Stimulated activated CD8-positive, alpha-beta memory T cell treated with anti-CD3 and anti-CD28 coated beads, Interleukin-15, amount 100 ng/mL, for 4 hours (primary cell): ENCODE data around the gene PI16.
"Not testable (repeated sequence)": the region's sequence is repeated elsewhere in the genome, so short reads cannot be mapped to it uniquely, and the experiment has no call there.

Source experiments
- DNase-seq, 2 donors: peaks; one replicate each; pipeline ENCODE4 v3.0.0-alpha.2; 2020; ENCODE audit warnings: low read depth in 2 of 2

The PI16 gene

GRCh38 chr6:36976007-36976264, 21.4 kb downstream of the PI16 start:
- DNase-seq: no peak

DNA sequence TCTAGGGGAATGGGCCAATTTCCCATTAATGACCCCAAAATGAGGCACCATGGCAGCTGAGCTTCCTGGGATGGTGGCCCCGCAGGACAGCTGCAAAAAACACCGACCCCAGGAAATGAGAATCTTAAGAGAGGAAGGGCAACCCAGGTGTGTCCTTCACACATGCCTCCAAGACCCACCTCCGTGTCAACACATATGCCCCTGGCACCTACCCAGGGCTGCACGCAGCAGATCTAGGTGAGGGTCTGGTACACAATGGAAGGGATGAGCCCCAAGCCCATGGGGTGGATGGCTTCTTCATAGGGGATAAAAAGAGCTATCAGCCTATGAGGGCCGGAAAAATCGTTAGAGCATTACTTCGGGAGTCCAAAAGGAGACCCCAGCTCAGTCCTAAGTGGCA, 22.0 kb downstream of the PI16 start:
- DNase-seq: no peak

- no peak for DNase-seq
Measured at GRCh38 chr6:36976931-36977330, 22.4 kb downstream of the PI16 start.

DNA sequence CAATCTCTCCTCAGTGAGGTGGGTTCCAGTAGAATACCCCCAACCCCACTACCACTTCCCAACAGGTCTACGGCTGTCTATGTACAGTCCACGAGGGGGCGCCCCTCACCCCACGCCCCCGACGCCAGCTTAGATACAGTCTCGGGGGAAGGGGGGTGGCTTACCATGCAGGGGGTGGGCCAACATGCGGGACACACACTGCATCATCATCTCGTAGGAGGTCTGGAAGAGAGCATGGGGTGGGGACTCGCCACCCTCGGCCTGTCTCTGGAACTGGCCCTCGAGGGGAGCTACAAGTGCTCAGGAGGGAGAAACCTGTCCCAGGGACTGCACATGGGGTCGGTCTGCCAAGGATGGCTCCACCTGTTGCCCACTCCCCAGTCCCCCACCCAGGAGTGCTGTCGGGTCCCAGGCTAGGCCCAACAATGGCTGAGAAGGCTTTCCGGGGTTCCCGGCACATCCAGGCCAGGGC, 23.0 kb downstream of the PI16 start:
- DNase-seq: no peak

GRCh38 chr6:36978421-36979346, 24.1 kb downstream of the PI16 start:
- no peak for DNase-seq

DNA sequence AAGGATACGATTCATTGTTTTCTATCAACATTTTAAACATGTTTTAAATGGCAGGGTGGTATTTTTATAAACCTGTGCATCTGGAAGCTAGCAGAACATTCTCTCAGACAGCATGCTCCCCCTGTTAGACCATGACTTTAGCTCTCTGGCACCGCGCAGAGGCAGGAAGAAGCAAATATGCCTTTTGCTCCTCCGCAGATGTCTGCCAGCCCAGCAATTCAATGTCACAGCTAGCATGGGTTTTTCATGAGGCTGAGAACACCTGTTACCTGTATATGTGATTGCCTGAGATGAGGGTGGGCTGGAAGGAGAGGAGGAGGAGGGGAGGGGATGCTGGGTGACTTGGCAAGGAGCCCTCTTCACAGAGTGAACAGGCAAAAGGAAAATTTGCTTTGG, 24.8 kb downstream of the PI16 start:
- no peak for DNase-seq

- DNase-seq: no peak
Measured at GRCh38 chr6:36980129-36980528, 25.6 kb downstream of the PI16 start.

- DNase-seq: no peak
Measured at GRCh38 chr6:36980876-36981619, 26.5 kb downstream of the PI16 start.

DNA sequence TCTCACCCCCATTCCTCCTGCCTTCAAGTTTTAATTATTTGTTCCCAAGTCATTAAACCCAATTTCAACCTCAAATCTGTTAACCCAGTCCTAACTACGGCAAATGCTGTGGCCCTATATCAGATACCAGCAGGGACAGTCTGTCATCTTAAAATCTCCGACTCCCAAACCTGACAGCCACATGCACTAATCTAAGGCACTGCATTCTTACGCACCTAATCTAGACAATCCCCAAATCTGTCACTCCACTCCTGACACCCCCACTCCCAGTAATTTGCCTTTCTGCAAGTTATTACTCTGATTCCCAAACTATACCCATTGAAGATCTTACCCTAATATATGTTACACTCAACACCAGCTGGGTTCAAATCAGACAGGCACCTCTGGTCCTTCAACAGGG, 29.0 kb downstream of the PI16 start:
- DNase-seq: no peak

DNA sequence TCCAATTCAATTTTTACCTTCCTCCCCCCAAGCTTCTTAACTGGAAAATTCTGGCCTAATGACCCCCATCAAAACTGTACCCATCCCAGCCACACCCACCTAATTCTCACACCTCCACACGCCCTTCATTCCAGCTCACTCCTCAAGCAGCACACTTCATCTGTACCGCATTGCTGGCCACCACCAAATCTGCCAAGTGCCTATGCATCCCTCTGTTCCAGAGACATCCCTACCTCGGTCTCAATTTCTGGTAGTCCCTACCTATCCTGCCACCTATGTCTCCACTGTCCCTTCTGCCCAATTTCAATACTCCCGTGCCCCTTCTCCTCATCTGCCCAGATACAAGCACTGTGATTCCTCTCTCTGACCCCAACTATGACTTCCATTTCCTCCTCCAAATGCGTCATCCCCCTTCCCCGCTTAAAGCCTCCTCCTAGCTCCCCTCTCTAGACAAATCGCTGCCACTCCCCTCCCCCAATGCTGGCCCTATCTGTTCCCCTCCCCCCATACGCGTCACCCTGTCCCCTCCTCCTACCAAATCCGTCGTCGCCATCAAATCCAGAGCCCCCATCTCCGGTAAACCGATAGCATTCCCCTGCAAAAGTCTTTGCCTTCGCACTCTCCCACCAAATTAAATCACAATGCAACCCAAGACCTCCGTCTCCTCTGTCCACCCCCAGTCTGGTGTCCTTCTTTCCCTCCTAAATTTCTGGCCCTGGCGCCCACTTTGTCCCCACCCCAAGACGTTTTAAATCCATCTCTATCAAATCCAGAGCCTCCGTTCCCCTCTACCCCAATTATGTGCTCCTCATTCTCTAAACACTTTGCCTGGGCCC, 30.3 kb downstream of the PI16 start:
- DNase-seq: peak in 1 of 2 donors; percentile 20

GRCh38 chr6:36985417-36985807, 30.9 kb downstream of the PI16 start:
- no peak for DNase-seq

- DNase-seq: peak; percentile 55 to 81
Measured at GRCh38 chr6:36985808-36986703, 31.5 kb downstream of the PI16 start, which contains the start of gene MTCH1. MTCH1 (minus strand) TSS chr6:36986196; CDS start chr6:36986173, 23 bp downstream.

- no peak for DNase-seq
Measured at GRCh38 chr6:36986704-36987047, 32.1 kb downstream of the PI16 start.

DNA sequence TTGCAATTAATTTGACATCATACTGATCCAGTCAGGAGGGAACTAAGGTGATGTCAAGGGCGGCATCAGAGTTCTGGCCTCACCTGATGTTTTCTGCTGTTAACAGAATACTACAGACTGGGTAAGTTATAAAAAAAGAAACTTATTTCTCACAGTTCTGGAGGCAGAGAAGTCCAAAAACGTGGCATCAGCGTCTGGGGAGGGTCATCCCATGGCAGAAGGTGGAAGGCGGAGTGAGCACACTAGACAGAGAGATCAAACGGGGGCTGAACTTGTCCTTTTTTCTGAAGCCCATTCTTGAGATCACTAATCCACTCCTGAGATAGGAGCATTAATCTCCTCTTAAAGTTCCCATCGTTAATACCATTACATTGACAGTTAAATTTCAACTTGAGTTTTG, 34.7 kb downstream of the PI16 start:
- no peak for DNase-seq

DNA sequence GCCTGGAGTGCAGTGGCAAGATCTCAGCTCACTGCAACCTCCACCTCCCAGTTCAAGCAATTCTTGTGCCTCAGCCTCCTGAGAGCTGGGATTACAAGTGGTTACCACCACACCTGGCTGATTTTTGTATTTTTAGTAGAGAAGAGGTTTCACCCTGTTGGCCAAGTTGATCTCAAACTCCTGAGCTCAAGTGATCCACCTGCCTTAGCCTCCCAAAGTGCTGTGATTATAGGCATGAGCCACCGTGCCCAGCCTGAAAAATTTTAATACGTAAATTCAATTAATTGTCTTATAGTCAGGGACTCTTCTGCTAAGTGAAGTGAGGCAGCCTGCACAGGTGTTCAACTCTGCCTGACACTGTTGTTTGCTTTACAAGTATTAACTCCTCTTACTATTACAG, 35.9 kb downstream of the PI16 start:
- DNase-seq: not testable (repeated sequence)

- DNase-seq: no peak
Measured at GRCh38 chr6:36997811-36998722, 43.5 kb downstream of the PI16 start.

DNA sequence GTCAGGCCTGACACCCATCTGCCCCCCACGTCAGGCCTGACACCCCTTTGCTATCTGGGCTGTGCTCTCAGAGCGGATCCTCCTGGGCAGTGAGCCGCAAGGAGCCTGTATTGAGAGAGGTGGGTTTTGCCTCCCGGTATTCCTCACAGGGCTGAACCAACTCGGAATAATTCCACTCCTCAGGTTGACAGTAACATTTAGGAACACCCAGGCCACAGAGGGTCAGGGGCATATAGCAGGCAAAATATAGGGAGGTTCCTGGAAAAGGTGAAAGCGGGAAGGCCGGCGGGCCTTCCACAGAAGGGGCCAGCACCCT, 44.1 kb downstream of the PI16 start:
- no peak for DNase-seq

GRCh38 chr6:36999061-36999750, 44.7 kb downstream of the PI16 start:
- no peak for DNase-seq

DNA sequence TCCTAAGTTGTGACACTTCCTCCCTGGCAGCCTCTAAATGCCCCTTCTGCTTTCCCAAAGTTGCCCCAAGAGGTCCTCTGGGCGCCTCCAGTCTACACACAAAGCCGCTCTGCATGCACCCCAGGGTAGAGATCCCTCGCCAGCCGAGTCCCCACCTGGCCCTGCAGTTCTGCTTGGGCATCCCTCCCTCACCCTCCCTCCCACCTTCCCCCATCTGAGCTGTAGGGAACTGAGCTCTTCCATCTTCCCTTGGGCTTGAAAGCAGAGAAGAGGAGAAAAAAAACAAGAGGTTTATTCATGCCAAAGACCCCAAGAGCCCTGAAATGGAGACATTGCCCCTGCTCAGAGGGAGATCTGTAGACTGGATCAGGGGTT, 45.2 kb downstream of the PI16 start:
- no peak for DNase-seq
